ENCODE results near the gene CLEC19A. TPM values are rescaled to one million over a fixed set of nuclear protein-coding genes. Genes with fewer than 3 reads are reported as not detected.

Gene CLEC19A
- total and polyA plus RNA-seq, 8 donors = 0.18 to 0.99 (median 0.49) TPM

- no peak overlapping the region for H3K4me3 ChIP-seq
- intact Hi-C loops (cut with DNase I) = no loop called here
- no peak for ATAC-seq
- no peak for DNase-seq
- no peaks in the 10 kb centered on the region for H3K4me1 ChIP-seq
- H3K36me3 ChIP-seq = peaks cover 0 to 7% of the 10 kb centered on the region in 2 donors
- no peaks in the 10 kb centered on the region for H3K27me3 ChIP-seq
- H3K27ac ChIP-seq = no peak overlapping the region
- peaks cover 0 to 11% of the 10 kb centered on the region in 2 donors for H3K9me3 ChIP-seq
- no peak for TF ChIP-seq CTCF (IDR thresholded peaks at IDR 0.05)
These were observed 16.4 kb upstream of the CLEC19A start for GRCh38 chr16:19269098-19269497.

GRCh38 chr16:19274165-19274797 lies 11.2 kb upstream of the CLEC19A start:
- ATAC-seq = no peak
- no peak overlapping the region for H3K4me3 ChIP-seq
- intact Hi-C loops (cut with DNase I) = no loop called here
- H3K4me1 ChIP-seq = no peaks in the 10 kb centered on the region
- TF ChIP-seq CTCF (IDR thresholded peaks at IDR 0.05) = no peak
- no peaks in the 10 kb centered on the region for H3K9me3 ChIP-seq
- H3K27me3 ChIP-seq = no peaks in the 10 kb centered on the region
- H3K36me3 ChIP-seq = no peaks in the 10 kb centered on the region
- no peak overlapping the region for H3K27ac ChIP-seq
- no peak for DNase-seq

GRCh38 chr16:19278403-19278802 lies 7.1 kb upstream of the CLEC19A start:
- Histone ChIP-seq H3K4me3 (no peak overlapping the region), H3K4me1 (no peaks in the 10 kb centered on the region), H3K36me3 (no peaks in the 10 kb centered on the region), H3K9me3 (no peaks in the 10 kb centered on the region), H3K27me3 (no peaks in the 10 kb centered on the region), H3K27ac (no peak overlapping the region)
- no peak for TF ChIP-seq CTCF (IDR thresholded peaks at IDR 0.05)
- no peak for ATAC-seq
- no peak for DNase-seq
- intact Hi-C loops (cut with DNase I) = no loop called here

- intact Hi-C loops (cut with DNase I) = no loop called here
These were observed 4.3 kb upstream of the CLEC19A start for GRCh38 chr16:19281246-19281645.

GRCh38 chr16:19282101-19282500 lies 3.4 kb upstream of the CLEC19A start:
- Histone ChIP-seq H3K4me1 (no peaks in the 10 kb centered on the region), H3K9me3 (no peaks in the 10 kb centered on the region), H3K4me3 (no peak overlapping the region), H3K27ac (no peak overlapping the region), H3K36me3 (no peaks in the 10 kb centered on the region), H3K27me3 (no peaks in the 10 kb centered on the region)
- no peak for ATAC-seq
- intact Hi-C loops (cut with DNase I) = no loop called here
- no peak for TF ChIP-seq CTCF (IDR thresholded peaks at IDR 0.05)
- DNase-seq = no peak

More at GRCh38 chr16:19281246-19281645, 4.3 kb upstream of the CLEC19A start:
- H3K27me3 ChIP-seq = no peaks in the 10 kb centered on the region
- no peaks in the 10 kb centered on the region for H3K9me3 ChIP-seq
- H3K27ac ChIP-seq = no peak overlapping the region
- H3K4me3 ChIP-seq = no peak overlapping the region
- TF ChIP-seq CTCF (IDR thresholded peaks at IDR 0.05) = no peak
- ATAC-seq (no peak), DNase-seq (no peak)
- H3K36me3 ChIP-seq = no peaks in the 10 kb centered on the region
- no peaks in the 10 kb centered on the region for H3K4me1 ChIP-seq

Measured in left lung (tissue), 10 donors.